RKO (cell line): ENCODE results near the gene SERPINB6.
"Not testable (repeated sequence)": the region's sequence is repeated elsewhere in the genome, so short reads cannot be mapped to it uniquely, and the experiment has no call there.

Experiments used
- DNase-seq: peaks from one replicate; pipeline ENCODE4 v3.0.0-alpha.2; 2016; ENCODE audit warnings: low spot score

SERPINB6 gene

DNA sequence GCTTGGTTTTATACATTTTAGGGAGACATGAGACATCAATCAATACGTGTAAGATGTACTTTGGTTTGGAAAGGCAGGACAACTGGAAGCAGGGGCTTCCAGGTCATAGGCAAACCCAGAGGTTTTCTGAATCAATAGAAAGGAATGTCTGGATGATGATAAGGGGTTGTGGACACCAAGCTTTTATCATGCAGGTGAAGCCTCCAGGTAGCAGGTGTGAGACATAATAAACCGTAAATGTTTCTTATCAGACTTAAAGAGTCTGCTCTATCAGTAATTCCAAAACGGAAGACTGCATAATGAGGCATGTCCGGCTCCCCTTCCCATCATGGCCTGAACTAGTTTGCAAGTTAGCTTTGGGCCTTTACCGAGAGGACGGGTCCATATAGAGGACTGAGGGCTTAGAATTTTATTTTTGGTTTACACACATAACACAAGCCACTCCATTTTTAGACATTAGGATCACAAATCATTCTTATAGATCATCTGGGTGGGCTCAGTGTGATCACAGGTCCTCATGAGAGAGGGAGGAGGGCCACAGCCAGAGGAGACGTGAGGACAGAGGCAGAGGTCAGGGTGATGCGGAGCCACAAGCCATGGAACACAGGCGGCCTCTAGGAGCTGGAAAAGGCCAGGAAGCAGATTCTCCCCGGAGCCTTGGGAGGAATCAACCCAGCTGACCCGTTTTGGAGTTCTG lies 57.6 kb downstream of the SERPINB6 start:
- no peak for DNase-seq

- DNase-seq = no peak
Measured at GRCh38 chr6:2911171-2911570, 60.2 kb downstream of the SERPINB6 start.

GRCh38 chr6:2909718-2910117 lies 61.6 kb downstream of the SERPINB6 start:
- DNase-seq = no peak

- not testable (repeated sequence) for DNase-seq
Measured at GRCh38 chr6:2909051-2909606, 62.2 kb downstream of the SERPINB6 start.

DNA sequence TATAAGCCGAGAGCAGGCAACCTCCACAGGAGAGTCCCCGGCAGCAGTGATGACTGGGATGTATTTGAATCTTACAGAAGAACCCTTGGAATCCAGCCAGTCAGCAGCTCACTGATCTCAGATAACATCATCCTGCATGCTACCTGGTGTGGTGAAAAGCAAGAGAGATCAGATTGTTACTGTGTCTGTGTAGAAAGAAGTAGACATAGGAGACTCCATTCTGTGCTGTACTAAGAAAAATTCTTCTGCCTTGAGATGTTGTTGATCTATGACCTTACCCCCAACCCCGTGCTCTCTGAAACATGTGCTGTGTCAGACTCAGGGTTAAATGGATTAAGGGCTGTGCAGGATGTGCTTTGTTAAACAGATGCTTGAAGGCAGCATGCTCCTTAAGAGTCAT lies 62.9 kb downstream of the SERPINB6 start:
- DNase-seq = not testable (repeated sequence)

GRCh38 chr6:2903411-2904185 lies 67.8 kb downstream of the SERPINB6 start:
- not testable (repeated sequence) for DNase-seq

DNA sequence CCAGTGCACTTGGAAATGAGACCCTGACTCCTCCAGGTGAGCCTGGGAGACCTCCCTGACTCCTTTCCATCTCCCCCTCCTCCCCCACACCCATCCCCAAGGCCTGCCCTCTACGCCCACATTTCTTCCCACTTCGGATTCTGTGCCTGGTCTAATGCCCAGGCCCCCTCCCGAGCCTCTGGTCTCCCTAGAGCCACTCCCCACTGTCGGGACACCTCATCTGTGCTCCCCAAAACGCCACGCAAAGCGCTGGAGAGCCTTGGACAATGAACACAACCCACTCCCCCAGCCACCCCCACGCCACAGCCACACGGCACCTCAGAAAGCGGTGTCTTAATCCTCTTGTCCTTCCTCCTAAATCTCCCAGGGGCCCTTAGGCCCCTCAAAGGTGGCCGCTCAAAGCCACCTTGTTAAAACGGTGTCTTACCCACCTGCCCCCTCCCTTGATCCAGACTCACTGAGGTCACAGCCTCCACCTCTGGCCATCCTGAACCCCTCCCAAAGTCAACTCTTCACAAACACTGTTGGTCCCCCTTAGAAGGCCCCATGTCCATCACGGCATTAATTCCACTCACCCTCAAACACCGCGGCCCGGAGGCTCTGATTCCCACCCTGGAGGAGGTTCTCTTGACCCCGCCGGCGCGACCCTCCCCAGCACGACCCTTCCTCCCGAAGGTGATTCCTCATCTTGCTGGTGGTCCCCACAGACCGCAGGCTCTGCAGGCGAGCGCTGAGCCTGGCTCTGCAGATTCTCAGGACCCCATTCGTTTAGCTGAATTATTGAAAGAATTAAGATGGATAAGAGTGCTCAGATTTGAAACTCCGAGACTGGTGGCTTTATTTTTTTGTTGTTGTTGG lies 69.5 kb downstream of the SERPINB6 start:
- DNase-seq = not testable (repeated sequence)

DNA sequence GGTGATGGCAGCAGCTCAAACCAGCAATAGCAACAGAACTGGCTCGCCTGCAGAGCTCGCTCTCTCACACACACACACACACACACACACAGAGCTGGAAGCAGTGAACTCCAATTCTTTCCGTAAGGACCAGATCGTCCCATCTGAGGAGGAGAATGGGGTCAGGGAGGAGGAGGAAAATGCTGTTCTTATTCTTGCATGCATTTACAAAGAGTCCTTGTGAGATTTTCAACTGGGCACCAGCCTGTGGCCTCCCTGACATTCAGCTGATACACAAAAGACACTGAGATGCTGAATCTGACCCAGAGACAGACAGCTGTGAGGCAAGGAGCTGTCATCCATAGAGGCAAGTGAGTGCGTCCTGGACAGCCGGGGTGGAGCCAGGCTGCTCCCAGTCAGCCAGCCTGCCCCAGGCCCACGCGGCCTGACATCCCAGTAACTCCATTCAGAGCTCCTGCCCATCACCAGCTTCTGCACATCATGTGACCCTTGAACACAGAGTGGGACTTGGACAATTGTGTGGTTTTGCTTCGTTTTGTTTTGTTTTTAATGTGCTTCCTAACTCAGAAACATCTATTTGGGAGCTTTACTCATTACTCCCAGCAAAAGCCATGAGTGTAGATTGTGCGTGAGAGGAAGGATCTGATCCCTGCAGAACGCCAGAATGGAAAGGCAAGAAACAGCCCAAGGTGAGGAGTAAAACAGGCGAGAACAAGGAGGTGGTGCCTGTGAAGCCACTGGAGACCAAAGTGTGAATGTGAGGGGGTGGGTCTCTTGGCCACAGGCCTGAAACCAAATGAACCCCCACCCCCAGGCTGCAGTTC lies 70.3 kb downstream of the SERPINB6 start:
- DNase-seq = no peak

GRCh38 chr6:2900221-2900807 lies 71.1 kb downstream of the SERPINB6 start:
- DNase-seq = no peak

GRCh38 chr6:2899596-2899995 lies 71.8 kb downstream of the SERPINB6 start:
- no peak for DNase-seq
